SU-DHL-6 (cell line): ENCODE data around the gene OR51V1.

Source experiments
- H2AFZ ChIP-seq: fragments of 200-600 bp; sonication (generic); 2 replicates; pipeline ENCODE4 v1.6.1; 2014; ENCODE audit warnings: low read depth, mild to moderate bottlenecking, moderate library complexity, mixed read lengths, antibody characterized with exemption, low read length; ENCODE audit not compliant: severe bottlenecking
- H3F3A ChIP-seq: fragments of 200-600 bp; shearing (Covaris generic); 2 replicates; pipeline ENCODE4 v1.6.0; 2016; ENCODE audit warnings: antibody characterized with exemption, mild to moderate bottlenecking; ENCODE audit not compliant: insufficient read depth
- H3K27ac ChIP-seq: fragments of 200-600 bp; sonication (generic); 2 replicates; pipeline ENCODE4 v1.5.1; 2016; ENCODE audit warnings: low read depth, mild to moderate bottlenecking, low read length, moderate library complexity, mixed read lengths
- H3K27me3 ChIP-seq: fragments of 200-600 bp; sonication (generic), shearing (Covaris generic); 2 replicates; pipeline ENCODE4 v1.6.0; 2014; ENCODE audit warnings: mild to moderate bottlenecking, low read length
- H3K36me3 ChIP-seq: fragments of 200-600 bp; sonication (generic); 2 replicates; pipeline ENCODE4 v1.6.1; 2014; ENCODE audit warnings: mild to moderate bottlenecking, low read length, mixed read lengths
- H3K4me2 ChIP-seq: fragments of 300-600, 200-600 bp; shearing (Covaris generic), sonication (generic); 2 replicates; pipeline ENCODE4 v1.6.0; 2014; ENCODE audit warnings: low read length, low read depth, mild to moderate bottlenecking; ENCODE audit not compliant: poor library complexity, severe bottlenecking
- H3K4me3 ChIP-seq: fragments of 200-600 bp; sonication (generic); 2 replicates; pipeline ENCODE4 v1.5.1; 2014; ENCODE audit warnings: antibody characterized with exemption, low read length, mild to moderate bottlenecking, mixed read lengths; ENCODE audit not compliant: insufficient read depth, poor library complexity, severe bottlenecking
- H3K79me2 ChIP-seq: fragments of 200-600 bp; sonication (generic); 2 replicates; pipeline ENCODE4 v1.6.1; 2014; ENCODE audit warnings: mild to moderate bottlenecking, low read length, moderate library complexity; ENCODE audit not compliant: insufficient read depth
- H3K9ac ChIP-seq: fragments of 200-600 bp; sonication (generic); 2 replicates; pipeline ENCODE4 v1.7.0; 2014; ENCODE audit warnings: mild to moderate bottlenecking, low read length
- H3K9me2 ChIP-seq: fragments of 200-600 bp; sonication (generic); replicated peaks from 2 replicates; pipeline ENCODE4 v1.6.1; 2014; ENCODE audit warnings: low read length; ENCODE audit not compliant: insufficient read depth
- H3K9me3 ChIP-seq: fragments of 200-600 bp; sonication (generic); 2 replicates; pipeline ENCODE4 v1.6.1; 2014; ENCODE audit warnings: low read length, mixed read lengths; ENCODE audit not compliant: insufficient read depth
- H4K20me1 ChIP-seq: fragments of 200-600 bp; sonication (generic); 2 replicates; pipeline ENCODE4 v1.6.1; 2014; ENCODE audit warnings: low read depth, mild to moderate bottlenecking, antibody characterized with exemption, low read length, moderate library complexity, mixed read lengths
- EZH2phosphoT487 ChIP-seq: fragments of 200-600 bp; sonication (generic), shearing (Covaris generic); conservative IDR thresholded peaks from 2 replicates; pipeline ENCODE4 v1.6.1; 2018; ENCODE audit warnings: mild to moderate bottlenecking, antibody characterized with exemption, low read length, moderate library complexity, mixed read lengths
- TF ChIP-seq, protein P1 (sequence below): fragments of 200-600 bp; sonication (generic); IDR thresholded peaks from one replicate; pipeline ENCODE4 v1.5.1; 2017; ENCODE audit warnings: antibody characterized with exemption, mild to moderate bottlenecking, low read length, moderate library complexity; ENCODE audit not compliant: insufficient read depth, poor library complexity, severe bottlenecking

OR51V1 gene

DNA sequence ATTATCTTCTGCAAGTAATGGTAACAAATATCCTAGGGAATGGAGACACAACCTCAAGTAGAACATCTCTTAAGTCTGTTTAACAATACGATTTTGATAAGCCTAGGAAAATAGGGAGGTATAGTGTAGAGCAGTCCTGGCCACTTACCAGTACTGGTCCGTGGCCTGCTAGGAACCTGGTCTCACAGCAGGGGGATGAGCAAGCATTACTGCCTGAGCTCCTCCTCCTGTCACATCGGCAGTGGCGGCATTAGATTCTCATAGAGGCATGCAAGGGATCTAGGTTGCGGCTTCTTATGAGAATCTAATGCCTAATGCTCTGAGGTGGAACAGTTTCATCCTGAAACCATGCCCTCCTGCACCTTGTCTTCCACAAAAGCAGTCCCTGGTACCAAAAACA, 4.4 kb downstream of the OR51V1 start:
- Histone ChIP-seq H3K9me3 (no peaks in the 10 kb centered on the region; the same call in 1 of the 2 replicates), H3K9ac (no peak overlapping the region), H3K9me2 (no peaks in the 10 kb centered on the region), H3K36me3 (no peaks in the 10 kb centered on the region), H3F3A (no peaks in the 10 kb centered on the region), H3K27me3 (no peaks in the 10 kb centered on the region), H3K4me3 (no peak overlapping the region), H3K4me2 (no peak overlapping the region), H3K27ac (no peak overlapping the region), H4K20me1 (no peaks in the 10 kb centered on the region), H3K79me2 (no peaks in the 10 kb centered on the region), H2AFZ (no peak overlapping the region)
- TF ChIP-seq EZH2phosphoT487, result no peak
- TF ChIP-seq, protein P1, sequence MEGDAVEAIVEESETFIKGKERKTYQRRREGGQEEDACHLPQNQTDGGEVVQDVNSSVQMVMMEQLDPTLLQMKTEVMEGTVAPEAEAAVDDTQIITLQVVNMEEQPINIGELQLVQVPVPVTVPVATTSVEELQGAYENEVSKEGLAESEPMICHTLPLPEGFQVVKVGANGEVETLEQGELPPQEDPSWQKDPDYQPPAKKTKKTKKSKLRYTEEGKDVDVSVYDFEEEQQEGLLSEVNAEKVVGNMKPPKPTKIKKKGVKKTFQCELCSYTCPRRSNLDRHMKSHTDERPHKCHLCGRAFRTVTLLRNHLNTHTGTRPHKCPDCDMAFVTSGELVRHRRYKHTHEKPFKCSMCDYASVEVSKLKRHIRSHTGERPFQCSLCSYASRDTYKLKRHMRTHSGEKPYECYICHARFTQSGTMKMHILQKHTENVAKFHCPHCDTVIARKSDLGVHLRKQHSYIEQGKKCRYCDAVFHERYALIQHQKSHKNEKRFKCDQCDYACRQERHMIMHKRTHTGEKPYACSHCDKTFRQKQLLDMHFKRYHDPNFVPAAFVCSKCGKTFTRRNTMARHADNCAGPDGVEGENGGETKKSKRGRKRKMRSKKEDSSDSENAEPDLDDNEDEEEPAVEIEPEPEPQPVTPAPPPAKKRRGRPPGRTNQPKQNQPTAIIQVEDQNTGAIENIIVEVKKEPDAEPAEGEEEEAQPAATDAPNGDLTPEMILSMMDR, result no peak

DNA sequence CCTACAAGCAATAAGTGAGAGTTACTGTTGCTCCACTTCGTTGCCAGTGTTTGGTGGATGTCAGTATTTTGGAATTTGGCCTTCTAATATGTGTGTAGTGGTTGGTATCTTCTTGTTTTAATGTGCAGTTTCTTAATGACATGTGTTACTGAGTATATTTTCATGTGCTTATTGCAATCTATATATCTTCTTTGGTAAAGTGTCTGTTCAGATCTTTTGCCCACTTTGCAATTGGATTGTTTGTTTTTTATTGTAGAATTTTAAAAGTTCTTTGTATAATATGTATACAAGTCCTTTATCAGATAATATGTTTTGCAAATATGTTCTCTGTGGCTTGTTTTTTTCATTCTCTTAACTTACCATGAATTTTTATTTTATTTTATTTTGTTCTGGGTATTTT, 7.7 kb downstream of the OR51V1 start:
- no peaks in the 10 kb centered on the region for H3K9me2 ChIP-seq
- H3K27me3 ChIP-seq, result no peaks in the 10 kb centered on the region
- no peak overlapping the region for H3K4me2 ChIP-seq
- no peaks in the 10 kb centered on the region for H4K20me1 ChIP-seq
- H3K9me3 ChIP-seq, result no peaks in the 10 kb centered on the region; the same call in 1 of the 2 replicates
- H2AFZ ChIP-seq, result no peak overlapping the region
- H3K79me2 ChIP-seq, result no peaks in the 10 kb centered on the region
- no peak overlapping the region for H3K9ac ChIP-seq
- no peaks in the 10 kb centered on the region for H3F3A ChIP-seq
- no peaks in the 10 kb centered on the region for H3K36me3 ChIP-seq
- H3K4me3 ChIP-seq, result no peak overlapping the region
- TF ChIP-seq, protein P1, result no peak
- TF ChIP-seq EZH2phosphoT487, result no peak
- H3K27ac ChIP-seq, result no peak overlapping the region

DNA sequence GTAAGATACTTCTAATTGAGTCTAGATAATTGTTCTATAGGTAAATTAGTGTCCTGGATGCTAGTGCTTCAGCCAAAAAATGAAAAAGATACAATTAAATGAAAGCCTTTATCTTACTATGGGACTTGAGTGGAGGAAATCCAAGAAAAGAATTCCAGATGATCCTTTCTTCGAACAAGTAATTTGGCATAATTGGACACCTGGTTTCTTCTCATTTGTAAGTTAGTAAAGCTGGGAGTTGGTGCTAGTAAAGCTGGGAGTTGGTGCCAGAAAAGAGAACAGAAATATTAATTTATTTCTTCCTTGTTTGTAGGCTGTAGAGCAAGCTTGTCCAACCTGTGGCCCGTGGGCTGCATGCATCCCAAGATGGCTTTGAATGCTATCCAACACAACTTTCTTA, 12.3 kb downstream of the OR51V1 start:
- Histone ChIP-seq H3K4me2 (no peak overlapping the region), H3K27ac (no peak overlapping the region), H3K27me3 (no peaks in the 10 kb centered on the region), H3K79me2 (no peaks in the 10 kb centered on the region), H3K4me3 (no peak overlapping the region), H3K9me3 (no peaks in the 10 kb centered on the region), H3K9ac (no peak overlapping the region), H3F3A (no peaks in the 10 kb centered on the region), H3K9me2 (no peaks in the 10 kb centered on the region), H2AFZ (no peak overlapping the region), H4K20me1 (no peaks in the 10 kb centered on the region), H3K36me3 (no peaks in the 10 kb centered on the region)
- TF ChIP-seq EZH2phosphoT487, result no peak
- TF ChIP-seq, protein P1, result no peak
